PC-3 (cell line): Measurements from ENCODE around the gene OR11L1.

ENCODE experiments used
- CTCF ChIP-seq: fragments of 300-600 bp; sonication (generic); conservative IDR thresholded peaks from 2 replicates; pipeline ENCODE4 v1.5.1; 2017; ENCODE audit warnings: antibody characterized with exemption, low read depth, mild to moderate bottlenecking, low read length
- EZH2phosphoT487 ChIP-seq: fragments of 300-600 bp; sonication (generic); IDR thresholded peaks from 2 replicates; pipeline ENCODE4 v1.6.1; 2018; ENCODE audit warnings: mild to moderate bottlenecking, antibody characterized with exemption, low read length, borderline replicate concordance

DNA sequence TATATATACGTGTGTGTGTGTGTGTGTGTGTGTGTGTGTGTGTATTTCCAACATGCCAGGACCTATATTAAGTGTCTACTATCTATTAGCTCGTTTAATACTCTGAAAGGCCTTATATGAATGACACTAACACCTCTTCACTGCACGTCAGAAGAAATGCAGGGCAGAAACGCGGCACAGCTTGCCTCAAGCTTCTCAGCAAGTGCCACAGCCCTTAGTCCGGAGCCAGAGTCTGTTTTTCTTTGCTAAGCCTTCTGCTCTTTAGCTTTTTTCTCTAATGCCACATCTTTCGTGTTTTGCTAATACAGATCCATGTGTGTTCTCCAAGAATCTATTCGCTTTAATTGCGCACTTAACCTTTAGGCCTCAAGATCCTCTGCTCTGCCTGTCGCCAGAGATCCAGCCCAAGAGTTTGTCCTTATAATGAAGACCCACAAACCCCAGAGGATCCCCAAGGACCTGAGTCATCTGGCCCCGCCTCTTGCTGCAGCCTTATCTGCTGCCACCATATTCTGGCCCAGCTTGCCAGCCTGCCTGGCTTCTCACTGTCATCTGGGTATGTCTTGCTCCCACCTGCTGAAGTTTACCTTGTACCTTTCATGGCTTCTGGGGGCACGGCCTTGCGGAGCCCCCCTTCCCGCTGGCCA is 13.3 kb upstream of the OR11L1 start:
- no peak for TF ChIP-seq EZH2phosphoT487
- no peak for TF ChIP-seq CTCF
